GM12878 (cell line): Measurements from ENCODE around the gene S100A12.

Experiments used
- CTCF ChIP-seq, 3 experiments: IDR thresholded peaks in 2 of 3; conservative IDR thresholded peaks in 1 of 3; 2 replicates each; pipeline ENCODE4 v1.5.1; 2011; ENCODE audit warnings: low read depth in 3 of 3, low read length in 3 of 3, mild to moderate bottlenecking in 3 of 3, control low read depth in 2 of 3, moderate library complexity in 2 of 3, inconsistent platforms in 1 of 3, mixed read lengths in 1 of 3; ENCODE audit not compliant: control insufficient read depth in 2 of 3, insufficient read depth in 1 of 3; ENCODE audit errors: extremely low read depth in 1 of 3
- E2F4 ChIP-seq: IDR thresholded peaks from 2 replicates; pipeline ENCODE4 v1.6.1; 2012; ENCODE audit warnings: low read depth, low read length, improper control_type of control experiment
- EED ChIP-seq: sonication (generic); IDR thresholded peaks from 2 replicates; pipeline ENCODE4 v1.6.1; 2016; ENCODE audit warnings: antibody characterized with exemption, low read depth
- EGR1 ChIP-seq, 2 experiments: IDR thresholded peaks; 1 replicate in 1 of 2; 2 replicates in 1 of 2; pipeline ENCODE4 v1.6.1; 2011 to 2012; ENCODE audit warnings: low read depth in 2 of 2, low read length in 2 of 2, borderline replicate concordance in 1 of 2, mild to moderate bottlenecking in 1 of 2, moderate library complexity in 1 of 2
- HSF1 ChIP-seq: fragments of 150-350 bp; IDR thresholded peaks from 2 replicates; pipeline ENCODE4 v1.6.1; 2014; ENCODE audit warnings: mild to moderate bottlenecking, low read depth, low read length
- NFIC ChIP-seq: IDR thresholded peaks from 2 replicates; pipeline ENCODE4 v1.6.1; 2012; ENCODE audit warnings: low read depth, mild to moderate bottlenecking, inconsistent platforms, low read length, moderate library complexity
- REST ChIP-seq: IDR thresholded peaks from 2 replicates; pipeline ENCODE4 v1.6.1; 2012; ENCODE audit warnings: mild to moderate bottlenecking, low read depth, low read length
- STAT3 ChIP-seq: IDR thresholded peaks from 2 replicates; pipeline ENCODE4 v1.6.1; 2011; ENCODE audit warnings: low read depth, low read length, improper control_type of control experiment
- ZBED1 ChIP-seq: IDR thresholded peaks from 2 replicates; pipeline ENCODE4 v1.6.1; 2016; ENCODE audit warnings: borderline replicate concordance

GRCh38 chr1:153417136-153417888, 41.9 kb upstream of the S100A12 start:
- TF ChIP-seq CTCF (IDR thresholded peaks at IDR 0.05 in 2 of 3, conservative IDR thresholded peaks at IDR 0.05 in 1 of 3; ENCODE audit: control insufficient read depth in 2 of 3, extremely low read depth in 1 of 3, insufficient read depth in 1 of 3, low read depth in 3 of 3, low read length in 3 of 3) (no peak), REST (no peak), NFIC (no peak), STAT3 (no peak), EGR1 (IDR thresholded peaks at IDR 0.05; ENCODE audit: borderline replicate concordance in 1 of 2, low read depth in 2 of 2, low read length in 2 of 2) (no peak), ZBED1 (no peak), E2F4 (no peak), HSF1 (no peak), EED (no peak)
